GM19395 (cell line): ENCODE measurements around the gene VWA5B1.
A peak's percentile ranks its signal among the peaks of the same experiment; 100 is the strongest.

Experiments
- ATAC-seq: cut with Tn5 transposase; IDR thresholded peaks from one replicate; pipeline ENCODE4 v1.9.1; 2021; ENCODE audit warnings: mild to moderate bottlenecking, moderate library complexity; ENCODE audit not compliant: unreplicated experiment

Gene VWA5B1

DNA sequence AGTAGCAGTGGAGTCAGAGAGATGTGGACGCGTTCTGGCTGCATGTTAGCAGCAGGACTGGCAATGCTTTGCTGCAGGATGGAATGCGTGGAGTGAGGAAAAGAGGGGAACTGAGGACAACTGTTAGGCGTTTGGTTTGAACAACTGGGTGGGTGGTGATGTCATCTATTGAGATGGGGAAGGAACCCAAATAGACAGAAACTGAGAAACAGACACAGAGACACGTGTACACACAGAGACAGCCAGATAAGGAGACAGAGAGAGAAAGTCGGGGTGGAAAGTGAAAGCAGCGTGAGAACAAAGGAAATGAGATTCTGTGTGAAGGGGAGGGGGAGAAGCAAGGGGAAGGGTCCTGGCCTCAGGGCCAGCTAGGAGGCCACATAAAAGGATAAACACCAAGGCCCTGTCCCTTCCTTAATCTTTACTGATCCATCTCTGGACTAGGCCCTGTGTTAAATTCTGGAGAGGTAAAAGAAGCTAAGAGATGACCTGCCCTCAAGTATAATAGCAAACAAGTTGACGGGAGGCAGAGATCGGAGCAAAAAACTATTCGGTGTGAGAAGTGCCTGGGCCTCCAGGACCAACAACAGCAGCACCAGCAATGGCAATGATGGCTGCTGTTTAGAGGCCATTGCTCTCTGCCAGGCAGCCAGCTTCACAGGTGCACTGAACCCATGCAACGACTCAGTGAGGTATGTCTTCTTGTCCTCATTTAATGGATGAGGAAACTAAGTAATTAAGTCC is 31.6 kb downstream of the VWA5B1 start:
- peak; percentile 88 for ATAC-seq

DNA sequence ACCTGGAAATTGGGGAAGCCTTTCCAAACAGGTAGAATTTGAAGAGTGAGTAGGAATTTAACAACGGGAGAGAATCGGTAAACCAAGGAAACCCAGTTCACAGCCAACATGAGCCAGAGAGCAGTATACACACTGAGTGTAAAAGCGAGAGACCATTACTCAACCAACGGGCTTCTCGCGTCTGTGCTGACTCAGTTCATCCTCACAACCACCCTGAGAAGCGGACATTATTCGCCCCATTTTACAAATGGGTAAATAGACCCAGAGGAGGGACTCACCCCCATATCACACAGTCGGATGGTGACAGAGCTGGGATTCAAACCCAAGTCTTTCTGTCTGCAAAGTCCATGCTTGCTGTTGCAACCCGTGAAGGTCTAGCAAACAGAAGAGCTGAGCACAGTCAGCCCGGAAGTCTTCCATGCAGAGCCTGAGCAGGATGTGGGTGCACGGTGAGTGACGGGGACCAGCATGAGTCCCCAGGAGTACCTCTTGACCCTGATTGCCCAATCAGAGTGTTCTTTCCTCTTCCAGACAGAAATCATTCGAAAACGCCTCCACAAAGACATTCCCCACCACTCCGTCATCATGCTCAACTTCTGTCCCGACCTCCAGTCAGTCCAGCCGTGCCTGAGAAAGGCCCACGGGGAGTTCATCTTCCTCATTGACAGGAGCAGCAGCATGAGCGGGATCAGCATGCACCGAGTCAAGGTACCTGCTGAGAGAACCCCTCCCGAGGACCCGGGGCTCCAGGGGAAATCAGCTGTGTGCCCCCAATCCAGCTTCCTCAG is 32.3 kb downstream of the VWA5B1 start:
- ATAC-seq: no peak

DNA sequence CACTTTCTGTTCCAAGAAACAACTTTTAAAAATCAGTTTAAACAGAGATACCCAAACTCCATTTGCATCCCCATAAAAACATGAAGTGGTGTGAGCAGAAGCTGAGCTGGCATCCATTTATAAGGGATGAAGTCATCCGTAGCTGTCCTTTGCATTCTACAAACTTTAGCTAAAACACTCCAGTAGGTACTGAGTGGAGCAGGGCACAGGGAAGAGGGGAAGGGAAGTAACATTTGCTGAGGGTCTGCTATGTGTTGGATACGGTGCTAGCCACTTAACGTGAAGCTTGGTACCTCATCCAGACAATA is 32.9 kb downstream of the VWA5B1 start:
- no peak for ATAC-seq

DNA sequence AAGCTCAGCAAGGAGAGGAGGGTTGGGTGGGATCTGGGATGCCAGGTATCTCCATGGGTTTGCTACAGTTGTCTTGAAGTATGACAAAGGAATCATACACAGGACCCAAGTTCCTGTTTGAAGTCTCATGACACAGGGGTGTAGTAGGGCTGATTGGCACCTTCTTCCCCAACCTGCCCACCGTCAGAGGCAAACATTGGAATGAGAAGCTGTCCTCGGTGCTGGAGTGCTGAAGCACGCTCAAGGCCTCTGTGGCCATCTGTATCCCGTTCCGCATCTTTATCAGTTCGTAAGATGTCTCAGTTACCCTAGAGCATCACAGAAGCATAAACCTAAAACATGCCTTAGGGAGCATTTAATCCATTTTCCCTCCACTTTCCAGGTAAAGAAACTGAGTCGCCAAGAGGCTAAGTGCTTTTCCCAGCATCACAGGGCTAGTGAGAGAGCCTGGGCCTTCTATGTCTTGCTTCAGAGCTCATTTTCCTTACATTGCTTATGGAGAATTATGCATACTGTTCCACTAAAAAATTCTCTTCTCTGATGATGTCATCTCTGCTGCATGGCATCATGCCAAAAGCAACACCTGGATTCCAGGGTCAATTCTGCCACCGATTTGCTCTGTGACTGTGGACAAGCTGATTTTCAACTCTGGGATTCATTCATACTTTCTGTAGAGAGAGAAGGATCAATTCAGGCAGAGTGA is 34.2 kb downstream of the VWA5B1 start:
- ATAC-seq: no peak

DNA sequence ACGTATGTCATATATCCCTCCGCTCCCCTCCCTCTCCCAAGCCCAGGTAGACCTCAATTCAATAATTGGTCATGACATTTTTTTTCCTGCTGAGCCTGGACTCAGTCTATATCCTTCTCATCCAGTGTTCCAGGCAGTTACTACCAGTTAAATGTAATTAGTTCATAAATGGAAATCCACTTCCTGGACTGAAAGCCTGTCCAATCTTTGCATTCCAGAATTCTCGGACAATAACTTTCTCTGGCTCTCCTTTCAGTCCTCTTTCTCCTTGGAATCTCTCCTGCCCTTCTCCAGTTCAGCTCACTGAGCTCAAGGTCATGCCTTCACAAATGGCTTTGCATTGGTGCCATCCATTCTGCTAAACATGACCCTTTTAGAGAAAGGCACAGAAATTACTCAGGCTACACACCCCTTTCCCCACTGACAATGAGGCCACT is 34.8 kb downstream of the VWA5B1 start:
- ATAC-seq: no peak

DNA sequence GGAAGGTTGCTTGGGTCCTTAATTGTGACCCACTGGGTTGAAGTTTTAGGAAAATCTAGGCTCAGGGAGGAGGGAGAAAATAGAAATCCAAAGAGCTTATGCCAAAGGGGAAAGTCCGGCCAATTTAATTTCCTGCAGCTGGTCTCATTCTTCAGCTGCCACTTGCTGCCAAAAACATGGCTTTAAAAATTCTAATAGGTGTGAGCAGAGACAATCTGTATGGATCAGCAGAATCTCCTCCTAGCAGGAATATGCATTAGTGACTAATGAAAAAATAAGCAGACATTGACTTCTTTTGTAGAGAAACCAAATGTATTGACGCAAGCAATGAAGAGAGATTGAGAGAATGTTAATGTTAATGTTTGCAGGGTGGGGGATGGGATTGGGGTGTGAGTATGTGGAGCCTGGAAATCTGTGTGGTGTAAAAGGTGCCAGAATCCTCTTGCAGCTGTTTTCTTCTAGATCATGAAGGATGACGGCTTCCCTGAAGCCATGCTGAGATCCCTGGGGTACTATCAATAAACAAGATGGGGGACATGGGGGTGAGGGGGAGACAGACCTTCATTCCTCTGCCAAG is 35.3 kb downstream of the VWA5B1 start:
- no peak for ATAC-seq

DNA sequence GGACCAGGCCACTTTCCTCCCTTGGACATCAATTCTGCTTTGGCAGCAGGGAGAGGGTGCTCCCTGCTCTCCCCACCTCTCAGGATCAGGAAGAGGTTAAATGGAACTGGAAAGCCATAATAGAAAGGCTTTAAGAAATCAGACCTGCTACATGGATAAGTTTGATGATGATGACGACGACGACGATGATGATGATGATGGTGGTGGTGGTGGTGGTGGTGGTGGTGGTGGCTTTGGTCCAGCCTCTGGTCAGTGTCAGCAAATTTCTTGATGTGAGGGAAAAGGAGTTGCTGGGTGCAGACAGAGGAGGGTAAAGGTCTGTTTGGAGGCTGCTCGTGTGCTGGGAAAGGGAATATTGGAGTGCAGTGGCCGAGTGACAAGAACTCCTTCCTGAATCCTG is 36.8 kb downstream of the VWA5B1 start:
- no peak for ATAC-seq

DNA sequence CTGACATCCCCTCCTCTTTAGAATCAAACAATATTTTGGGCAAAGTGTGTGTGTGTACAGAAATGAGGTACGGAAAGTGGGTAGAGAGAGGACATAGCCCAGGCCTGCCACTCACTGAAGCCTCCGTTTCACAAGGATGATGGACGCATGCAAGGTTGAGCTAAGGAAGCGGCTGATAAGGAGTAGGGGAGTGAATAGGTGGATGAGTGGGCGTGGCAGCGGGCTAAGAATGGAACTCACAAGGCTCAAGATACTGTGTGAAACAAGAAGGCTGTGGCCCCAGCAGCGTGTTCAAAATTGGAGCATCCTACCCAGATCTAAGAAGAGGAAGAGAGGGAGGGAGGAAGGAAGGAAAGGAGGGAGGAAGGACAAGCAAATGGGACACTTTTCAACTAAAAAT is 37.5 kb downstream of the VWA5B1 start:
- no peak for ATAC-seq

DNA sequence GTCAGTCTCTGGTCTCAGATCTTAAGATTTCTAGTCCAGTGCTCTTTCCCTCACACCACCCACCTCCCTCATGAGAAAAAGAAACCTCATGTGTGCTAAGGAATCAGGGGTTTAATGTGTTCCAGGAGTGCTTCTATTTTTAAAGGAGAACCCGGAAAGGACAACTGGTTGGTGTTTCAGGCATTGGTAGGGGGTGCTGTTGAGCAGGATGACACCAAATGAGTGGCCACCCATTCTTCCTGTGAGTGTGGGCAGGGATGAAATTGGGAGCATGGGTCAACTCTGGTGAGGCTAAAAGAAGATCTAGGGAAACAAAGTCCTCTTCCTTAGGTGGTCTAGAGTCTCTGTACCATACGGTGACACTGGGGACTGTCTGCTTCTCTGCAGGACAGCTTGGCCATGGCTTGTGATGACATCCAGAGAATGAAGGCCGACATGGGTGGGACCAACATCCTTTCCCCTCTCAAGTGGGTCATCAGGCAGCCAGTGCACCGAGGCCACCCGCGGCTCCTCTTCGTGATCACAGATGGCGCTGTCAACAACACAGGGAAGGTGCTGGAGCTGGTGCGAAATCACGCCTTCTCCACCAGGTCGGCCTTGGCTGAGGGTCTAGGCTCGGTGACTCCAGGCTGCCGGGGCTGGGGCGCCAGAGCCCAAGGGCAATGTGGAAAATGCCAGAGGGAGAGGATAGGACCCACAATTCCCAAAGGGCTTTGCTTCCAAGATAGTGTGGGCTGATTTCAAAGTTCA is 39.3 kb downstream of the VWA5B1 start:
- no peak for ATAC-seq

DNA sequence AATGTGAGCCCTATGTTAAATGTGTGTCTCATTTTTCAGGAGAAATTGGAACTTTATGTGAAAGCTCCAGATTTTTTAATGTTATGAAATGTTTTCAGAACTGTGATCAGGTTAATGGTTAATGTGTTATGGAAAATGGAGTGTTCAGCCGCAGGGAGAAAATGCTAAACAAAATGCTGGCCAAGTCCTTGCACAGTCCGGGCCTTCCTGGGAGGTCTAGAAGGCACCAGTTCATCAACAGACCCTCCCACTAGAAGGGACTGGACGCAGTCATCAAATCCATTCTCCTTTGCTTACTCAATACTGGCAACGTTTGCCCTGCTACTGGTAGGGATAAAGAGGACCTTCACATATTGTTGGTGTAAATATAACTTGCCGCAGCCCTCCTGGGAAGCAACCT is 43.4 kb downstream of the VWA5B1 start:
- ATAC-seq: no peak

DNA sequence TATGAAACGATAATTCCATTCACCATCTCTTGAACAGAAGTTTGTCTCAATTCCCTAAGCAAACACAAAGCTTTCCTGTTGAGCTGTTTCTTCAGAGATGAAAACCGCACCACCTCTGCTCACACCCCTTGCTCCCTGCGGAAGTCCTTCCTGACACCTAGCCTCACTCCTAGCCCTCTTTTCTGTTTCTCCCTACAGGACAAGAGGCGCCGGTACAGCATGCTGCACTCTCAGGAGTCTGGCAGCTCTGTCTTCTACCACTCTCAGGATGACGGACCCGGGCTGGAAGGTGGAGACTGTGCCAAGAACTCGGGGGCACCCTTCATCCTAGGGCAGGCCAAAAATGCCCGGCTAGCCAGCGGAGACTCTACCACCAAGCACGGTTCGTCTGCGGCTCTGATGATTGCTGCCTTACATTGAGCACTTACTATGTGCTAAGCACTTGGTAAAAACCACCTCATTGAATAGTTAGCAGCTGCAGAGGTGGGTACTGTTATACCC is 45.5 kb downstream of the VWA5B1 start:
- ATAC-seq: no peak

DNA sequence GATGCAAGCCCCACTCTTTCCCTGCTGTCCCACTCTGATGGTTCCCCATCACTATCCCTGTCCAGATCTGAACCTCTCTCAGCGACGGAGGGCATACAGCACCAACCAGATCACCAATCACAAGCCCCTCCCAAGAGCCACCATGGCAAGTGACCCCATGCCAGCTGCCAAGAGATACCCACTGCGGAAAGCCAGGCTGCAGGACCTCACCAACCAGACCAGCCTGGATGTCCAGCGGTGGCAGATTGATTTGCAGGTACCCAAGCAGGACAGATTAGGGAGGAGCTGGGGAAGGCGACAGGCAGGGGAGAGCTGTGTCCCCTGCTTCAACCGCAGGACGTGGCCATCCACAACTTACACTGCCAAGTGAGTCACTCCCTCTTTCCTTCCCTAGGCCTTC is 46.9 kb downstream of the VWA5B1 start:
- ATAC-seq: no peak

DNA sequence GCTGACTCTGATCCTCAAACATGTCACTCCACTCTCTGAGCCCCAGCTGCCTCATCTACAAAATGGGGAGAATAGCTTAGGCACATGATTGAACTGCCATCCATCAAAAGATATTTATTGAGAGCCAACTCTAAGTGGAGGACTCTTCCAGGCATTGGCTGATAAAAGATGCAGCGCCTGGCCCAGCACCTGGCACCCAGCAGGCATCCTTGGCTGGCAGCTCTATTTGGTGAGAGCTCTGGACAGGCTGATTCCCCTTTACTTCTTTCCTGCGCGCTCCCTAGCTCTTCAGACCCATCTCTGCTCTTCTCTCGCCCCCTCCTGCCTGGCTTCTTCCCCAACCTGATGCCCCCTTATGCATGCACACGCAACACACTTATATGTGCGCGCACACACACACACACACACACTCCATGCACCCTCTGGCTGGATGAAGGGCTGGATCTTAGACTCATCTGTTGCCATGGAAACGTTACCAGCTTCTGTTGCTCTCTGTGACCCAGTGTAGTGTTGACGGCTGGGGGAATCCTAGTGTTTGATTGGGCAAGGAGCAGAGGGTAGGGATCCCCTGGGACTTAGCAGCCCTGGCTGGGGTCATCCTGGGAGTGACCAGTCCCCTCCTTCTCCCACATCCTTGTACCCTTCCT is 49.3 kb downstream of the VWA5B1 start:
- no peak for ATAC-seq

DNA sequence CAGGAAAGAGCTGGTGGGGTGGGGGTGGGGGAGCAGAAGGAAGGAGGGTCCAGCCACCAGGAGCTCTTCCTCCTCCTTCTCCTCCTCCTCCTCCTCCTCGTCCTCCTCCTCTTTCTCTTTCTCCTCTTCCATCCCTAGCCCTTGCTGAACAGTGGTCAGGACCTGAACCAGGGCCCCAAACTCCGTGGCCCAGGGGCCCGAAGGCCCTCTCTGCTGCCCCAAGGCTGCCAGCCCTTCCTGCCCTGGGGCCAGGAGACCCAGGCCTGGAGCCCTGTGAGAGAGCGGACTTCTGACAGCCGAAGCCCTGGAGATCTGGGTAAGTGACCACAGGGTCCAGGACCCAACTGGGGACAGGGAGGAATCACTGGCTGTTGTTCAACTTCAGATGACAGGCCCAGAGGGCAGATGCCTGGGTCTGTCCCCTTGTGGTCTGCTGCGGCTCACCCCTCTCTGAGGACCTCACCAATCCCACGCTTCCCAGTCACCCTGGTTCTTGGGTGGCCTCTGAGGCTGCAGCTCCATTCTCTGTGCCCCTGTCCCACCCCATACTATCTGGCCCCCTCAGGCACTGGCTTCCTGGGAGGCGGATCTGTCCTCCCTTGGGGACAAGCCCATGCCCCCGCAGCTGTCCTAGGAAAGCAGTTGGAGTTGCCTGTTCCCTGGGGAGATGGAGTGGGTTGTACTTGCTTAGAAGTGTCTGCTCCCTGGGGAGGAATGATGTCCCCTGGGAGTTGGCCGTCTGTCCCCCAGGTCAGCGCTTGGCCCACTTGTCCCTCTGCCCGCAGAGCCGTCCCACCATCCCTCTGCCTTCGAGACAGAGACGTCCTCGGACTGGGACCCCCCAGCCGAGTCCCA is 51.8 kb downstream of the VWA5B1 start:
- ATAC-seq: no peak

DNA sequence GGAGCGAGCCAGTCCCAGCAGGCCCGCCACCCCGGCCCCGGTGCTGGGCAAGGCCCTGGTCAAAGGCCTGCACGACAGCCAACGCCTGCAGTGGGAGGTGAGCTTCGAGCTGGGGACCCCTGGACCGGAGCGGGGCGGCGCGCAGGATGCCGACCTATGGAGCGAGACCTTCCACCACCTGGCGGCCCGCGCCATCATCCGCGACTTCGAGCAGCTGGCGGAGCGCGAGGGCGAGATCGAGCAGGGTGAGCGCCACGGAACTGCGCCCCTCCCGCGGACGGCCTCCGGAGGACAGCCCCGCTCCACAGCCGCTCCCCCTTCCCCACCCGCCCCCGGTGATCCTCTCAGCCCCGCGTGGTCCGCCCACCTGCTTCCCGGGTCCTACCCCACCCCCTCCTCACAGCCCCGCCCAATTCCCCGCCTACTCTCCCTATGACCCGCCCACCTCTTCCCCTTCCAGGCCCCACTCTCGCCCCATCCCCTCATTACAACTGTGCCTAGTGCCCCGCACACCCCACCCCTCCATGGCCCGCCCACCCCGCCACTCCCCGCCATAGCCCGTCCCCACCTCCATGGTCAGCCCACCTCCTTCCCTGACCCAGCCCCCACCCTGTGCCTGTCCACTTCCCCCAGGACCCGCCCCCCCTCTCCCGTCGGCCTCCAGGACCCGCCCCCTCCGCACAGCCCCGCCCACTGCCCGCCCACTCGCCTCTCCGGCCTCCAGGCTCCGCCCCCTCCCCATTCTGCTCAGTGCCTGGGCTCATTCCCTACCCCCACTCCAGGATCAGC is 52.7 kb downstream of the VWA5B1 start:
- ATAC-seq: no peak

DNA sequence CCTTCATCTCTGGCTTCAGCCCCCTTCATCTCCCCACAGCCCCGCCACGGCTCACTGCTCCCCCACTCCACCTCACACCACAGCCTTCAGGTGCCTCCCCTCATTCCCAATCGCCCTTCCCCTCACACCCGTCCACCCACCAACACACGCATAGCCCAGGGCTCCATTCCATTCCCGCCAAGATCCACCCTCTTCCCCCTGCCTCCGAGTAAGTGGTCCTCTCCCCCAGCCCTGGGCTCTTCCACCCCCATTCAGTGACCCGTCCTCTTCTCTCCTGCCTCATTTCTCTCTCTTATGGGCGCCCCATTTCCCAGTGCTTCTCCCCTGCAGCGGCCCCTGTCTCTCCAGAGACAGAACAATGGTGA is 53.2 kb downstream of the VWA5B1 start:
- no peak for ATAC-seq

DNA sequence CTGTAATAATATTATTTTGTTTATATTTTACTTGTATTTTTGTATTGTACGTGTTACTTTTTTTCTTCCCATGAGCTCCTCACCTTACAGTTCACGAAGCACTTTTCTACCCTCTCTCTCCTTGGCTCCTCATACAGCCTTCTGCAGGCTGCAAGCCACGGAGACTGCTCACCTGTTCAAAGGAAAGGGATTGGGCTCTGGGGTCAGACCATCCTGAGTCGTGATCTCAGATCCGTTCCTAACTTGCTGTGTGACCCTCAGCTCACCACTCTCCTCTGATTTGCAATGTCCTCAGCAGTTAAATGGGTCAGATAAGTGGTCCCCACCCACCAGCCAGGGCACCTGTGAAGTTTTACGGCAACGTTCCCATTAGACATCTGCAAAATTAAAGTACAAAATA is 54.1 kb downstream of the VWA5B1 start:
- ATAC-seq: no peak

DNA sequence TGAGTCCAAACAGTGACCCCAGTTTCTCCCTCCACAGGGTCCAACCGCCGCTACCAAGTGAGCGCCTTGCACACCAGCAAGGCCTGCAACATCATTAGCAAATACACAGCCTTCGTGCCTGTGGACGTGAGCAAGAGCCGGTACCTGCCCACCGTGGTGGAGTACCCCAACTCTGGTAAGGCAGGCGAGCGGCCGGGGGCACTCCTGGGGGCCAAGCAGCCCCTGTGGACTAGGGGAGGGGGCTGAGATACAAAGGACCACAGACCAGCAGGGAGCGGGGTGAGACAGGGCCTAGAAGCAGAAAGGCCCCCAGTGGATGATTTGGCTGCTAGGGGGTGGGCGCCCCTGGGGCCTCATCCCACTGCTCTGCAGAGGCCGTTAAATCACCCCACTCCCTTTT is 54.7 kb downstream of the VWA5B1 start:
- ATAC-seq: no peak

DNA sequence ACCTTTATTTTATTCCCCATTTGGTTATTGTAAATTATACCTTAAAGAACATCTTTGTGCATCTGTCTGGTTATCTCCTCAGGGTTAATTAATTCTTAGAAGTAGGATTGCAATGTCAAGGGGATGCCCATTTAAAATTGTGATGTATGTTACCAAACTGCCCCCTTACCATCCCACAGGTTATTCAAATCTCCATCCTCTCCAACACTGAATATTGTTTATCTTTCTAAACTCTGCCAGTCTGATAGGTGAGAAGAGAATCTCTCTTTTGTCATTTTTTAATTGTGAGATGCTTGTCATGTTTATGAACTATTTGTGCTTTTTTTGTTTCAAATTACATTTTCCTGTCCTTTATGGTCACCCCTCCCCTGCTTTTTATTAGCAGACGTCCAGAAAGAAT is 55.8 kb downstream of the VWA5B1 start:
- no peak for ATAC-seq
